Heart left ventricle (tissue), 13 donors: ENCODE measurements around the gene SLC12A3.

Source experiments
- POLR2A ChIP-seq, 2 donors: fragments of 450-650 bp; IDR thresholded peaks; one replicate each; pipeline ENCODE4 v1.6.1; 2017; ENCODE audit warnings: antibody characterized with exemption in 2 of 2, mild to moderate bottlenecking in 2 of 2, moderate library complexity in 2 of 2
- TF ChIP-seq, protein P1 (sequence below), 12 donors: fragments of 200-600 bp; sonication (generic) in 4 of 12; IDR thresholded peaks; one replicate each; pipeline versions ENCODE4 v1.5.0 to v1.8.0; 2018 to 2022; ENCODE audit warnings: antibody characterized with exemption in 12 of 12, mild to moderate bottlenecking in 5 of 12
- donor health status: ischemic (EF 13 %, LVEDD 7.1; RV severe dilation, severe dysfunction).
- donor health status: DM: no; HTN: yes; CAD: no.
- donor health status: DM: no; HTN: no; CAD: no.
- donor health status: ischemic (EF 25% LVEDD 6.9; RV normal size, moderate dysfunction).
- donor health status: ischemic (EF 25% LVEDD 5.7; RV mildly dilated, moderate dysfunction).
- donor health status: ischemic (EF 35%, LVEDD 5.7; RV mildly dilated, moderate dysfunction).
- donor health status: nonischemic (EF 11% LVEDD 7.7; RV severe dilation, severe dysfunction).
- donor health status: DM: yes; HTN: yes; CAD: no.
- donor health status: PGD.
- donor health status: ischemic (EF 29% LVEDD 5.4; RV normal size, mild dysfunction).
- donor health status: nonischemic (EF 23%, LVEDD 6.1; RV moderate dilation, normal function).

DNA sequence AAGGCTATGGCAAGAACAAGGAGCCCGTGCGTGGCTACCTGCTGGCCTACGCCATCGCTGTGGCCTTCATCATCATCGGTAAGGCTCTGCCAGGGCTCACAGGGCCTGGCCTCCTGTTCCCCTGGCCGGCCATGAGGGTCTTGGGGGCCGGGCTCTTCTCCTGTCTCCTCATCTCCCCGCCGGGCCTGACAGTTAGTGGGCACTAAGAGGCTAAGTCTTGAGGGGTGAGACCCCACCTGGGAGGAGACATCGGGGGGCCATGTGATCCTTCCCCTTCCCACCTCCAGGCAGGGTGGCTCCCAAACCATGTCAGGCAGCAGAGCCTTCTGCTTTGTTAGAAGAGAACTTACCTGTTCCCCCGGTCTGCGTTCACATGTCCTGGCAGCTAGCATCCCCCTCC lies 15.2 kb downstream of the SLC12A3 start:
- TF ChIP-seq, protein P1, sequence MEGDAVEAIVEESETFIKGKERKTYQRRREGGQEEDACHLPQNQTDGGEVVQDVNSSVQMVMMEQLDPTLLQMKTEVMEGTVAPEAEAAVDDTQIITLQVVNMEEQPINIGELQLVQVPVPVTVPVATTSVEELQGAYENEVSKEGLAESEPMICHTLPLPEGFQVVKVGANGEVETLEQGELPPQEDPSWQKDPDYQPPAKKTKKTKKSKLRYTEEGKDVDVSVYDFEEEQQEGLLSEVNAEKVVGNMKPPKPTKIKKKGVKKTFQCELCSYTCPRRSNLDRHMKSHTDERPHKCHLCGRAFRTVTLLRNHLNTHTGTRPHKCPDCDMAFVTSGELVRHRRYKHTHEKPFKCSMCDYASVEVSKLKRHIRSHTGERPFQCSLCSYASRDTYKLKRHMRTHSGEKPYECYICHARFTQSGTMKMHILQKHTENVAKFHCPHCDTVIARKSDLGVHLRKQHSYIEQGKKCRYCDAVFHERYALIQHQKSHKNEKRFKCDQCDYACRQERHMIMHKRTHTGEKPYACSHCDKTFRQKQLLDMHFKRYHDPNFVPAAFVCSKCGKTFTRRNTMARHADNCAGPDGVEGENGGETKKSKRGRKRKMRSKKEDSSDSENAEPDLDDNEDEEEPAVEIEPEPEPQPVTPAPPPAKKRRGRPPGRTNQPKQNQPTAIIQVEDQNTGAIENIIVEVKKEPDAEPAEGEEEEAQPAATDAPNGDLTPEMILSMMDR (IDR thresholded peaks at IDR 0.05), result no peak
- no peak for TF ChIP-seq POLR2A (IDR thresholded peaks at IDR 0.05)
